Forelimb muscle (tissue), 1 donor: ENCODE measurements around the gene RYR2. TPM values are rescaled to one million over a fixed set of nuclear protein-coding genes. Genes with fewer than 3 reads are reported as not detected.

Experiments
- DNase-seq: peaks from one replicate; pipeline ENCODE4 v3.0.0-alpha.2; 2013; ENCODE audit warnings: low read depth
- polyA plus RNA-seq: library from polyadenylated mRNA; unstranded; fragments of 120-200 nt; gene quantifications from one replicate; pipeline ENCODE4 v1.2.1, GENCODE V29; 2013; ENCODE audit not compliant: insufficient read length

The RYR2 gene
- 2.4 TPM for polyA plus RNA-seq

DNA sequence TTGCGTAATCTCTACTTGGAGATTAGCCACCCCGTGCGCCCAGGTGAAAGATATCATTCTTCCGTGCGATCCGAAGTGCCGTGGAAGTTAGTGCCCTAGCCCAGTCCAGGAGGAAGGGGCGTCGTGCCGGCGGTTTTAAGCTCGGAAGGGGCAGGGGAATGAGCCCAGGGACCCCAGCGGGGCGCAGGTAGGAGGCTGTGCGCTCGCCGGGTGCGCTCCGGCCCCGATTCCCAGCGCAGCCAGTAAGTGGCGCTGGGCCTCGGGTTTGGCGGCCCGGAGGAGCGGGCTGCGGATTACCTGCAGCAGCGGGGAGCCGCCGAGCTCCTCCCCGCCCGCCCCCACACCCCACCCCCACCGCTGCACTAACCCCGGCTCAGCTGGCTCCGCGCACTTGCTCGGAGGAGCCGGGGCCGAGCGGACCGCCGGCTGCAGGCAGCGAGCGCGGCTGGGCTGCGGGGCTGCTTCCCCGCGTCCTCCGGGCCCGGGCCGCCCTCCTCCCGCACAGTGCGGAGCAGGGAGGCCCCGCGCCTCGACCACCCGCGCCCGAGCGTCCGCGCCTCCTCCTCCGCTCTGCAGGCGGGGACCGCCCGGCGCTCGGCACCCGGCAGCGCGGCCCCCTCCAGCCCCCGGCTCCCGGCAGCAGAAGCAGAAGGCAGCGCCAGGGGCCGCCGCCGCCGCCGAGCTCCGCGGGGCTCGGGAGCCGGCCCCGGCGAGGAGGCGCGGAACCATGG is at the start of gene RYR2:
TSS of gene RYR2 (plus strand) at position 390 of the 731 bp plus-strand sequence. CDS start at position 728, 338 bp downstream.
- no peak for DNase-seq

DNA sequence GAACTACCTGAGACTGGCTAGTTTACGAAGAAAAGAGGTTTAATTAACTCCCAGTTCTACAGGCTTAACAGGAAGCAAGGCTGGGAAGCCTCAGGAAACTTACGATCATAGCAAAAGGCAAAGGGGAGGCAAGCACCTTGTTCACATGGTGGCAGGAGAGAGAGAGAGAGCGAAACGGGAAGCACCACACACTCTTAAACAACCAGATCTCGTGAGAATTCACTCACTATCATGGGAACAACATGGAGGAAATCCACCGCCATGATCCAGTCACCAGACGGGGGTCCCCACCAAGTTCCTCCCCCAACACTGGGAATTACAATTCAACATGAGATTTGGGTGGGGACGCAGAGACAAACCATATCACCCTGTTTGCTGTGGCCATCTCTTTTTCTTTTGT is 49.5 kb upstream of the RYR2 start:
- DNase-seq: no peak

DNA sequence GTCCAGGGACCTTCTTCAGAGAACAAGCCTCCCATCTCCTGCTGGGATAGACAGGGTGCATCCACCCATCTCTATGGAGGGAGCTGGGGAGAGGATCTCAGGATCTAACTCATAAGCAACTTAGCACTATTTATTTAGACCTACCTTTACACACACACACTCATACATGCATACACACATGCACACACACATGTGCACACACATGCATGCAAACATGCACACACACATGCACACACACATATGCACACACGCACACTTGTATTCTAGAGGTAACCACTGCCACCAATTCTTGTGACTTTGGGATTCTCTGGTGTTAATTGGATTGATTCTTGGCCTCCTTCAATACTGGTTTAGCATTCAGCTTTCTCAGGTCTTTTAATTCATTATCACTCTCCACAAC is 47.5 kb upstream of the RYR2 start:
- no peak for DNase-seq

GRCh38 chr1:236997361-236997760 is 44.6 kb upstream of the RYR2 start:
- no peak for DNase-seq

GRCh38 chr1:236997882-236998281 is 44.1 kb upstream of the RYR2 start:
- no peak for DNase-seq

GRCh38 chr1:236998546-236998945 is 43.4 kb upstream of the RYR2 start:
- no peak for DNase-seq

DNA sequence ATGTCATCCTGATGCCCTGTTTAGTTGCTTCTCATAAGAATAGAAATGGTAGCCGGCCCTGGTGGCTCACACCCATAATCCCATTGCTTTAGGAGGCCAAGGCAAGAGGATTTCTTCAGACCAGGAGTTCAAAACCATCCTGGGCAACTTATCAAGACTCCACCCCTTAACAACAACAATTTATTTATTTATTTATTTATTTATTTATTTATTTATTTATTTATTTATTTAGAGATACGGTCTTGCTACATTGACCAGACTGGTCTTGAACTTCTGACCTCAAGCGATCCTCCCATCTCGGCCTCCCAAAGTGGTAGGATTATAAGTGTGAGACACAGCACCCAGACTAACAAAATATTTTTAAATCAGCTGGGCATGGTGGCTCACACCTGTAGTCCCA is 41.8 kb upstream of the RYR2 start:
- DNase-seq: no peak

GRCh38 chr1:237003516-237003915 is 38.5 kb upstream of the RYR2 start:
- DNase-seq: no peak

GRCh38 chr1:237004116-237004515 is 37.9 kb upstream of the RYR2 start, which contains the start of gene MT1HL1:
MT1HL1 (minus strand) TSS chr1:237004441; CDS start chr1:237004372, 69 bp downstream.
- DNase-seq: no peak

DNA sequence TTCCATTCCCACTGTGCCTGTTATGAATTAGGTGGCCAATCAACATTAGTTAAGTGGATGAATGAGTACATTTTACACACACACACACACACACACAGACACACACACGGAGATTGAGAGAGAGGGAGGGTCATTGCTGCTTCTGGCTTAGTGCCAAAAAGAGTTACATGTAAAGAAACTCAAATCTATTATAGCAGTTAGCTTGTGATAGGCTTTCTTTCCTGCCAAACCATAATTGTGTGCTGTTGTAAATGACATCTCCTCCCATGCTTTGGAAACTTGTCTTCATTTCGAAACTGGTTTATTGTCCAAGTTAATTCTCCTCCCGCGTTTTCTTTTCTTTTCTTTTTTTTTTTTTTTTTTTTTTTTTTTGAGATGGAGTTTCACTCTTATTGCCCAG is 36.3 kb upstream of the RYR2 start:
- no peak for DNase-seq

GRCh38 chr1:237007147-237007881 is 34.7 kb upstream of the RYR2 start:
- no peak for DNase-seq

- no peak for DNase-seq
Observed at GRCh38 chr1:237009611-237010010, 32.4 kb upstream of the RYR2 start.

DNA sequence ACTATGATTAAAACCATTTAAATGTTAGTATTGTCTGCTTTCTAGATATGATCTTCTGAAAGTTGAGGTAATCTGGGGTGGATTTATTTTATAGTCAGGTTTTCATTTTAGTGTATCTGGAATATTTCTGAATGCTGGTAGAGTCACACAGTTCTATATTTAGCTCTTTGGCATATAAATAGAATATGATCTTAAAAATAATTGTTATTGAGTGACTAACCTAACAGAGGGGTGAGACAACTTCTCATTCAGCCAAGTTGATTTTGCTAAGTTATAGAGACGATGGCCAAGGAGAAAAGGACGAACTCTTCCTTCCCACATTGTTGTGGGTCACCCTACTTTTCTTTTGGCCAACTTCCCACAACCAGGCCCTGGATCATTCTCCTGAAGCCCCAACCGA is 30.6 kb upstream of the RYR2 start:
- no peak for DNase-seq

GRCh38 chr1:237012361-237012760 is 29.6 kb upstream of the RYR2 start:
- no peak for DNase-seq

GRCh38 chr1:237012788-237013383 is 29.1 kb upstream of the RYR2 start:
- DNase-seq: no peak

GRCh38 chr1:237013608-237014007 is 28.4 kb upstream of the RYR2 start:
- DNase-seq: no peak

DNA sequence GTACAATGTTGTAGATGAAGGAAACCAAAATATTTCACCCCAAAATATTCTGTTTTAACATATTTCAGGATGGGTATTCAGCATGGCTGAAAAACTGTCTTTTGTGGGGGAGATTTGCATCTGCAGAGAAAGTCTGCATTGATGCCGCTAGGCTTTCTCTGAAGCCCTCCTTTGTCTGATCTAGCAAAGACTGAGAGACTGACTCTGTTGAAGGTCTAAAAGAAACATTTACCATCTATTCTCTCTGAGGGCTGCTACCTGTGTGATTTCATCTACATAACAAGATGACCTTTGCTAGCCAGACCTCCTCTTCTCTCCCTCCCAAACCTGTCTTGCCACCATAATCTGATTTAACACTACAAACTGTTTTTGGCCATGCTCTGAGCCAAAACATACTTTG is 25.4 kb upstream of the RYR2 start:
- no peak for DNase-seq

GRCh38 chr1:237018896-237019295 is 23.1 kb upstream of the RYR2 start:
- no peak for DNase-seq

- DNase-seq: no peak
Observed at GRCh38 chr1:237025358-237026074, 16.5 kb upstream of the RYR2 start.

GRCh38 chr1:237029240-237029639 is 12.7 kb upstream of the RYR2 start:
- DNase-seq: no peak

DNA sequence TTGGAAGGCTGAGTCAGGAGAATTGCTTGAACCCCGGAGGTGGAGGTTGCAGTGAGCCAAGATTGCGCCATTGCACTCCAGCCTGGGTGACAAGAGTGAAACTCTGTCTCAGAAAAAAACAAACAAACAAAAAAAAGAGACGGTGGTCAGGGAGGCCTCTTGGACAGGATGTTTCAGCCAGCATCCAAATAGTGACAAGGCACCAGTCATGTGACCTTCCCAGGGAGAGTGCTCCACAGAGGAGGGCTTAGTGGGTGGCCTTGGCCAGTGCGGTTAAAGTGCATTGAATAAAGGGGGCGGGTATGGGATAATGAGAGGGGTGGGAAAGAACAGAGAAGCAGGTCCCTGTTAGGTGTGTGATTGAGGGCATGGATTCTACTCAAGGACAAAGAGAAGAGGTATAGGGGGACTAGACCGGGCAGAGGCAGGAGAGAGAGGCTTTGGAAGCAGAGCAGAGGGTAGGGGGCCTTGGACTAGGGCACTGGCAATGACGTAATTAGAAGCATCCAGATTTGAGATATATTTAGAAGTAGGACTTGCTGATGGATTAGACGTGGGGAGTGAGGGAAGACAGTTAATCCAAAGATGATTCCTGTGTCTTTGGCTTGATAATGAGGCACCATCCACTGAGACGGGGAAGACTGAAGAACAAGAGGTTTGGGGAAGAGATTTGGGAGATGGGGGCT is 12.0 kb upstream of the RYR2 start:
- no peak for DNase-seq

DNA sequence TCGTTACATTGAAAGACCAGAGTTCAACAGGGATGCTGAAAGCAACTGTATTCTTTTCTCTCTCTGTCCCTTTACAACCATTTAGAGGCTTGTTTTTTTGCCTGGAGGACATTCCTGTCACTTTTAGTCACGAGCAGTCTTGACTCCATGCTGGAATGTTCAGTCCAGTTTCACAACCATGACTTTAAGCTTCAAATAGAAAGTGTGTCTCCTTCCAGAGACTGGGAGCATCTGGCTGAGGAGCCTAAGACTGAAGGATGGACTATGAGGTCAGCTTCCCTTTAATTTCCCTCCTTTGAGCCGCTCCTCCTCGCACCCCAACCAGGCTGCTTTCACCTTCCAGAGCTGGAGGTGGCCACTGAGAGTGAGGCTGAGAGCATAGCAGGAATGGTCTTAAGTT is 10.5 kb upstream of the RYR2 start:
- no peak for DNase-seq
